GM18867 (cell line): ENCODE data around the gene ANKRD63.

Source experiments
- ATAC-seq: cut with Tn5 transposase; IDR thresholded peaks from one replicate; pipeline ENCODE4 v1.9.1; 2021; ENCODE audit warnings: mild to moderate bottlenecking, moderate library complexity; ENCODE audit not compliant: unreplicated experiment

The ANKRD63 gene

DNA sequence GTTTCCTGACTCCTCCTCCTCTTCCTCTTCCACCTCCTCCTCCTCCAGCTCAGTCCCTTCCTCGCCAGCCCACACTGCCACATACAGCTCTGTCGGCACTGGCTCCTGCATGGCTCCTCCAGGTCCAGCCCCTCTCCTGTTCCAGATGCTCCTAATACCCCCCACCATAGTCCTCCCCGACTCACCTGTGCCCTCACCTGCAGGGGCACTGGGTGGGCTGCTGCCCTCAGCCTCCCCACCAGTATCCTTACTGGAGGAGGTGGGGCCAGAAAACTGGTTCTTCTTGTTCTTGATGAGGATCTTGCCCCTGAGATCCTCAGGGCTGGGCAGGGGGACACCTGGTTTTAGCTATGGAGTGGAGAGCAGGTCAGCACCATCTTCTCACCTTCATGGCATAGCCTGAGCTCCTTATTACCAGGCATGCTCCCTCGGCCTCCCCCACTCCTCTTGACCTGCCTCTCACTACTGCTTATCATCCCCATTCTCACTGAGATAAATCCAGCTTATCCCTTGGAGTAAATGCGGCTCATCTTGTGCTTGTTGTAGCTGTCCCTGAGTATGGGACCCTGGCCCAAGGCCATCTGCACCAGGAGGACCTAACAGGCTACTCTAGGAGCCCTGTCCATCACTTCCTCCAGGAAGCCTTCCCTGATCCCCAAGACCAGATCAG, 13.8 kb upstream of the ANKRD63 start:
- ATAC-seq, result no peak

- no peak for ATAC-seq
Measured at GRCh38 chr15:40295877-40296560, 13.2 kb upstream of the ANKRD63 start.

GRCh38 chr15:40295297-40295696, 12.4 kb upstream of the ANKRD63 start:
- ATAC-seq, result no peak

GRCh38 chr15:40293905-40294895, 11.3 kb upstream of the ANKRD63 start:
- ATAC-seq, result no peak

DNA sequence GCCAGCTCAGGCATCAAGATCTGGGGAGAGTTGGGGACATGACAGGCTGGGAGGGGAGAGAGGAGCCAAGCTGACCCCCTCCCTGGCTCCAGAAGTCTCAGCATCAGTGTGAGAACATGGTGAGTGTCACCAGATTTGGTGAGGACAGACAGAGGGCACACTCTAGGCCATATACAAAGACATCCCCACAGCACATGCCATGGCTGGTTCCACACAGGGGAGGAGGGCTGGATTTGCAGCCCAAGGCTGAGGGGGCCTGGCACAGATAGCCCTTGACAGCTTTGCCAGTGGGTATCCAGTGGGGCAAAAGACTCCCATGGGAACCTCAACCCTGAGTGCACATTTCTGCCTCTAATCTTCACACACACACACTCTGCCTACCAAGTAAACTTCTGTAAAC, 10.1 kb upstream of the ANKRD63 start:
- ATAC-seq, result no peak

- ATAC-seq, result no peak
Measured at GRCh38 chr15:40292246-40292645, 9.4 kb upstream of the ANKRD63 start.

DNA sequence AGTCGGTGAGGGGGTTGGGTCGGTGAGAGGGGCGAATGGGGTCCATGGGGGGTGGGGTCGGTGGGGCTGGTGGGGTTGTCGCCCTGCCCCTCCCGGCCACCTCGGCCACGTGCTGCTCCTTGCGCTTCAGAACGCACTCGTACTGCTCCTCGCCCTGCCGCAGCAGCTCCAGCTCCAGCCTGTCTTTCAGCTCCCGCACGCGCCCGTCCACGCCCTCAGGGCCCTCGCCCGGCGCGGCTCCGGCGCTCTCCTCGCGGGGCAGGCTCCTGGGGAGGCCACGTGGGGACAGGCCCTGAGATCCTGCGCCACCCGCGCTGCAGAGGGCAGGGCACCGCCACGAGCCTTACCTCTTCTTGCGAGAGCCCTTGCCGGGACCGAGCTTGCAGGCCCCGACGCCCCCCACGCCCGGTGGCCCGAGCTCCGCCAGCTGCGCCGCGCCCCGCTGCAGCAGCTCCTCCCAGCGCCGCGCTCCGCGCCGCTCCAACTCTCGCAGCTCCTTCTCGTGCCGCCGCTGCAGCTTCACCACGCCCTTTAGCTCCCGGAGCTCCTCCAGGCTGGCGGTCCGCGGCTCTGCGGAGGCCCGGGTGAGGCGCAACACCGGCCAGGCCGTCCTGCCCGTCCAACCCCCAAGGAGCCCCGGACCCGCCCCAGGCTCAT, 8.2 kb upstream of the ANKRD63 start:
- ATAC-seq, result no peak

DNA sequence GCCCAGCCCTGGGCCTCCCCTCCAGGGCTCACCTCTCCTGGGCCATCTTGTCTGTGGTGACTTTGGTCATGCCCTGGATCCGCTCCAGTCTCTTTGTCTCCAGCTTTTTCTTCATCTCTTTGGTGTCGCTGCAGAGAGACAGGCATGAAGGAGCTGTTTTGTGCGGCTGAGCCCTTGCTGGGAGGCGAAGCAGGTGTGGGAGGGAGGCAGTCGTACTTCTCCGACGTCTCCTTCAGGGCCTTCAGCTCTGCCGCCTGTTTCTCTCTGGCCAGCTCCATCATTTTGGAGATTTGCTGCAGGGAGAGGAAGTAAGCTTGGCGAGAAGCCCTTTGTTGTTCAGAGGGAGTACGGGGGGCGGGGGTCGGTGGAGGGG, 7.7 kb upstream of the ANKRD63 start:
- no peak for ATAC-seq

DNA sequence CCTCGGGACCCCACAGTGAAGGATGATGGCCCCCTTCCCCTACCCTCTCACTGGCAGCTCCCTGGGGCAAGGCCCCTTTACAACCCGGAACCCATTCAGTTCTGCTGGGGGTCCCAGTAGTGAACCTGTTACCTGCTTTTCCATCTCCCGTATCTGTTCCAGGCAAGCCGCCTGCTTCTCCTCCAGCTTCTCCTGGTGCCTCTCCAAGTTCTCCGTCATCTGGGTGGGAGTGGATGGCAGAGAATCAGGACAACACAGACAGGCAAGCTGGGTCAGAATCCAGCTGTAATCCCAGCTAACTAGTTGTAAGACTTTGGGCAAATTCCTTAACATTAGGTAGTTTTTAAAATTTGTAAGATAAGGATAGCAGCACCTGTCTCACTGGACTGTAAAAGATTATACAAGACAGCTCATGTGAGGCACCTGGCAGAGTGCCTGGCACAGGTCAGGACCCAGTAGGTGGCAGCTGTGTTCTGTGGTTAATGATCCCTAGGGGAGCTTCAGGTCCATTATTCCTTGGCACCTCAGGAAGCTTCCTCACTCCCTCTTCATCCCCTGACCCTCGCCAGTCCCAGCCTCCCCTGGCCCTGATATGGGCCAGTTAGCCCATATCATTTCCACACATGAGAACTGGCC, 6.4 kb upstream of the ANKRD63 start:
- no peak for ATAC-seq

DNA sequence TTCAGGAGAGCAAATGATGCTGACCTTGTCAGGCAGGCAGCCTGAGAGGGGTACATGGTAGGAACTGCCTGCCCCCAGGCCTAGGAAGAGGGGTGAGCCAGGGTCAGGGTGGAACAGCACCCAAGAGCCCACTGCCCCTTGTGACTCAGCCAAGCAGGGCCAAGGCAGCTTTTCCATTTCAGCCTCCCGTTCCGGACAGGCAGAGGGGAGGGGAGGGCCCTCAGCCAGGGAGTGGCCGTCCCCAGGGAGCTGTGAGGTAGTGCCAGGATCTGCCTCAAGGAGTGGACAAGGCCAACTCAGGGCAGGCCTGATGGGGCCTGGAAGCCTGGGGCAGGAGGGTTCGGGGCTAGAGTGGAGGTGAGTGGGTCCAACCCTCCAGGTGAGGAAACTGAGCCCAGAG, 5.1 kb upstream of the ANKRD63 start:
- no peak for ATAC-seq

- no peak for ATAC-seq
Measured at GRCh38 chr15:40287505-40287904, 4.6 kb upstream of the ANKRD63 start.

- ATAC-seq, result no peak
Measured at GRCh38 chr15:40286794-40287193, 3.9 kb upstream of the ANKRD63 start.

GRCh38 chr15:40286061-40286532, 3.2 kb upstream of the ANKRD63 start:
- ATAC-seq, result no peak

- ATAC-seq, result no peak
Measured at GRCh38 chr15:40285554-40286011, 2.7 kb upstream of the ANKRD63 start.

DNA sequence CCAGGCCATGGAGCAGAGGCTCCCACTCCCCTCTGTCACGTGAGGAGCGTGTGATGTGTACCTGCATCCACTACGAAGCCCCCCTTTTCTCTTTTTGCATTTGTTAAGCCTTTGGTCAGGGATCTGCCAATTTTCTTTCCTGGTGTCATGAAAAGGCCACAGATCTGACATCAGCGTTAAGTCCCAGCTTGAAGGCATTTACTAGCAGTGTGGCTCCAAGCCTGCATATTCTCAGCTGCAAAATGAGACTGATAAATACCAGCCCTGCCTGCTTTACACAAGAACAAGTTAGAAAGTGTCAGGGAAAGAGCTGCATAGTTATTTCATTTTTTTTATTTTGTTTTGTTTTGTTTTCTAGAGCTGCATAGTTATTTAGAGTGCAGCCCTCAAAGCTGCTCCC, 2.3 kb upstream of the ANKRD63 start:
- ATAC-seq, result no peak

- ATAC-seq, result no peak
Measured at GRCh38 chr15:40283615-40284300, 894 bp upstream of the ANKRD63 start.

GRCh38 chr15:40282147-40282868, 556 bp downstream of the ANKRD63 start:
- peak; percentile 49 for ATAC-seq

DNA sequence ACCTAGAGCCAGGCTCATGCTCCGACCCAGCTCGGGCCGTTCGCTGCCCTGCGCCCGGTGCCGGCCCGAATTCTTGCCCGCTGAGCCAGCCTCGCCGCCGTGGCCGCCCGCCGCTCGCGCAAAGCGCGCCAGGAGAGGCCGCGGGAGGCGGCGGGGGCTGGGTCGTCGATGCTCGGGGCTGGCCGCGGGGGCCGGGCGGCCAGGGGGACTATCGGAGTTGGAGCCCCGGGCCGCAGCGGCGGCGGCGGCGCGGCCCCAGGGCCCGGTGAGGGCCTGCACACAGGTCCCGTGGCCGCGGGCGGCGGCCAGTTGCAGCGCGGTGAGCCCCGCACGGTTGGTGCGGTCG, 1.1 kb downstream of the ANKRD63 start:
- ATAC-seq, result no peak
